ENCODE measurements around the gene ITK.

- TF ChIP-seq EZH2 (IDR thresholded peaks at IDR 0.05; ENCODE audit: borderline replicate concordance, low read depth, low read length, severe bottlenecking) (no peak), CTCF (IDR thresholded peaks at IDR 0.05; ENCODE audit: borderline replicate concordance, extremely low read depth, low read length, poor library complexity, severe bottlenecking) (no peak)
Measured at GRCh38 chr5:157204765-157205164, 24.1 kb downstream of the ITK start.

Data from DND-41 (cell line).